Lower leg skin (tissue), 3 donors: Measurements from ENCODE around the gene ACOX1.

Source experiments
- POLR2A ChIP-seq, 2 donors: fragments of 450-650 bp; IDR thresholded peaks; one replicate each; pipeline ENCODE4 v1.6.1; 2016 to 2017; ENCODE audit warnings: antibody characterized with exemption in 2 of 2, mild to moderate bottlenecking in 1 of 2, moderate library complexity in 1 of 2
- TF ChIP-seq, protein P1 (sequence below), 3 donors: fragments of 450-650 bp; IDR thresholded peaks; one replicate each; pipeline ENCODE4 v1.5.1; 2016; ENCODE audit warnings: antibody characterized with exemption in 3 of 3, mild to moderate bottlenecking in 3 of 3, moderate library complexity in 2 of 3

- no peak for TF ChIP-seq POLR2A (IDR thresholded peaks at IDR 0.05)
- TF ChIP-seq, protein P1, sequence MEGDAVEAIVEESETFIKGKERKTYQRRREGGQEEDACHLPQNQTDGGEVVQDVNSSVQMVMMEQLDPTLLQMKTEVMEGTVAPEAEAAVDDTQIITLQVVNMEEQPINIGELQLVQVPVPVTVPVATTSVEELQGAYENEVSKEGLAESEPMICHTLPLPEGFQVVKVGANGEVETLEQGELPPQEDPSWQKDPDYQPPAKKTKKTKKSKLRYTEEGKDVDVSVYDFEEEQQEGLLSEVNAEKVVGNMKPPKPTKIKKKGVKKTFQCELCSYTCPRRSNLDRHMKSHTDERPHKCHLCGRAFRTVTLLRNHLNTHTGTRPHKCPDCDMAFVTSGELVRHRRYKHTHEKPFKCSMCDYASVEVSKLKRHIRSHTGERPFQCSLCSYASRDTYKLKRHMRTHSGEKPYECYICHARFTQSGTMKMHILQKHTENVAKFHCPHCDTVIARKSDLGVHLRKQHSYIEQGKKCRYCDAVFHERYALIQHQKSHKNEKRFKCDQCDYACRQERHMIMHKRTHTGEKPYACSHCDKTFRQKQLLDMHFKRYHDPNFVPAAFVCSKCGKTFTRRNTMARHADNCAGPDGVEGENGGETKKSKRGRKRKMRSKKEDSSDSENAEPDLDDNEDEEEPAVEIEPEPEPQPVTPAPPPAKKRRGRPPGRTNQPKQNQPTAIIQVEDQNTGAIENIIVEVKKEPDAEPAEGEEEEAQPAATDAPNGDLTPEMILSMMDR (IDR thresholded peaks at IDR 0.05) = no peak
These were observed 28.0 kb downstream of the ACOX1 start for GRCh38 chr17:75950855-75951554.
